Umbilical cord (tissue), 2 donors: ENCODE data around the gene TMOD1. TPM values are rescaled to one million over a fixed set of nuclear protein-coding genes. Genes with fewer than 3 reads are reported as not detected.

ENCODE experiments used
- DNase-seq: peaks from one replicate; pipeline ENCODE4 v3.0.0-alpha.2; 2015; ENCODE audit warnings: low spot score
- total RNA-seq: library from RNA; depleted of rRNA; stranded (reverse); fragments of >200 nt; gene quantifications from one replicate; pipeline ENCODE4 v1.2.3, GENCODE V29; 2014; ENCODE audit warnings: low replicate concordance; ENCODE audit not compliant: insufficient read depth

TMOD1 gene
- total RNA-seq, 1 donor from 2014 or later: 3.4 TPM

- no peak for DNase-seq
These were observed 45.8 kb downstream of the TMOD1 start for GRCh38 chr9:97547098-97547829.

- DNase-seq: no peak
These were observed 46.9 kb downstream of the TMOD1 start for GRCh38 chr9:97548379-97548778.

- DNase-seq: no peak
These were observed 47.5 kb downstream of the TMOD1 start for GRCh38 chr9:97548819-97549540.

GRCh38 chr9:97550386-97550785 is 48.9 kb downstream of the TMOD1 start:
- DNase-seq: no peak

- DNase-seq: no peak
These were observed 49.8 kb downstream of the TMOD1 start for GRCh38 chr9:97551308-97551707.

GRCh38 chr9:97553141-97553540 is 51.7 kb downstream of the TMOD1 start:
- DNase-seq: no peak

- no peak for DNase-seq
These were observed 52.4 kb downstream of the TMOD1 start for GRCh38 chr9:97553841-97554240.

- DNase-seq: no peak
These were observed 53.2 kb downstream of the TMOD1 start for GRCh38 chr9:97554566-97555075.

GRCh38 chr9:97555164-97555563 is 53.7 kb downstream of the TMOD1 start:
- DNase-seq: peak; percentile 16

- no peak for DNase-seq
These were observed 54.7 kb downstream of the TMOD1 start for GRCh38 chr9:97556036-97556720.

- no peak for DNase-seq
These were observed 55.5 kb downstream of the TMOD1 start for GRCh38 chr9:97556721-97557605.

GRCh38 chr9:97557606-97558095 is 56.2 kb downstream of the TMOD1 start:
- DNase-seq: peak; percentile 79

GRCh38 chr9:97558701-97559101 is 57.2 kb downstream of the TMOD1 start:
- no peak for DNase-seq

GRCh38 chr9:97559111-97559514 is 57.6 kb downstream of the TMOD1 start:
- DNase-seq: no peak

GRCh38 chr9:97560154-97560553 is 58.7 kb downstream of the TMOD1 start:
- no peak for DNase-seq

- no peak for DNase-seq
These were observed 59.4 kb downstream of the TMOD1 start for GRCh38 chr9:97560851-97561250.

- DNase-seq: no peak
These were observed 60.0 kb downstream of the TMOD1 start for GRCh38 chr9:97561501-97561900.

- peak; percentile 14 for DNase-seq
These were observed 61.1 kb downstream of the TMOD1 start for GRCh38 chr9:97562542-97562941.

- no peak for DNase-seq
These were observed 62.1 kb downstream of the TMOD1 start for GRCh38 chr9:97563458-97564135.
